H1 (cell line): ENCODE results near the gene CDH18. TPM values are rescaled to one million over a fixed set of nuclear protein-coding genes. Genes with fewer than 3 reads are reported as not detected.

Source experiments
- CTCF ChIA-PET: fragments of 300-600 bp; sonication (Branson Sonifier 250); formaldehyde crosslinking; loops from one replicate; lab custom pipeline; 2021; ENCODE audit not compliant: partially characterized antibody; lab: Charles Lee
- POLR2A ChIA-PET: fragments of 300-600 bp; sonication (Branson Sonifier 250); formaldehyde crosslinking; loops from one replicate; lab custom pipeline; 2021; ENCODE audit warnings: inconsistent platforms; ENCODE audit not compliant: partially characterized antibody; lab: Charles Lee
- DNase-seq, 2 experiments: peaks; one replicate each; pipeline versions ENCODE4 v3.0.0 to v3.0.0-alpha.2; 2010 to 2022; ENCODE audit warnings: low spot score in 2 of 2, low read depth in 1 of 2, mixed read lengths in 1 of 2
- FAIRE-seq: peaks from 2 replicates; lab custom pipeline; 2011; peaks lifted over from hg19 to GRCh38; lab: Jason Lieb, UNC
- H2AFZ ChIP-seq: 2 replicates; pipeline ENCODE4 v1.8.1; 2012; ENCODE audit warnings: low read length, inconsistent platforms
- H2AK5ac ChIP-seq: 2 replicates; pipeline ENCODE4 v1.6.1; 2013; ENCODE audit warnings: low read depth, low read length
- H2BK120ac ChIP-seq: replicated peaks from 2 replicates; pipeline ENCODE3; 2013; ENCODE audit warnings: low read depth, low read length, inconsistent platforms
- H2BK12ac ChIP-seq: 2 replicates; pipeline ENCODE4 v1.6.1; 2013; ENCODE audit warnings: low read depth, low read length
- H2BK15ac ChIP-seq: 2 replicates; pipeline ENCODE4 v1.6.1; 2013; ENCODE audit warnings: low read length
- H2BK20ac ChIP-seq: 2 replicates; pipeline ENCODE4 v1.6.1; 2013; ENCODE audit warnings: low read length
- H2BK5ac ChIP-seq: 2 replicates; pipeline ENCODE4 v1.6.1; 2013; ENCODE audit warnings: low read depth, low read length
- H3K14ac ChIP-seq: 2 replicates; pipeline ENCODE4 v1.6.1; 2013; ENCODE audit warnings: inconsistent platforms; ENCODE audit not compliant: insufficient read length
- H3K18ac ChIP-seq: 2 replicates; pipeline ENCODE4 v1.6.1; 2013; ENCODE audit warnings: low read length; ENCODE audit errors: extremely low read depth
- H3K23ac ChIP-seq: 2 replicates; pipeline ENCODE4 v1.6.1; 2013; ENCODE audit warnings: inconsistent platforms; ENCODE audit not compliant: insufficient read length
- H3K23me2 ChIP-seq: 2 replicates; pipeline ENCODE4 v1.6.1; 2013; ENCODE audit warnings: low read depth, low read length
- H3K27ac ChIP-seq: 2 replicates; pipeline ENCODE4 v1.6.1; 2011; ENCODE audit warnings: low read depth, low read length, inconsistent platforms
- H3K27me3 ChIP-seq, 4 experiments: replicated peaks in 1 of 4; 1 replicate in 1 of 4; 2 replicates in 3 of 4; pipeline versions ENCODE4 v1.6.1 to v1.8.1; 2011 to 2013; ENCODE audit warnings: low read length in 3 of 4, mild to moderate bottlenecking in 3 of 4, inconsistent platforms in 2 of 4, mixed read lengths in 2 of 4, moderate library complexity in 1 of 4; ENCODE audit not compliant: control insufficient read depth in 3 of 4, insufficient read depth in 3 of 4; ENCODE audit errors: extremely low read depth in 1 of 4
- H3K36me3 ChIP-seq, 4 experiments: 2 replicates each; pipeline versions ENCODE4 v1.6.1 to v1.8.1; 2011 to 2013; ENCODE audit warnings: mild to moderate bottlenecking in 4 of 4, low read length in 3 of 4, moderate library complexity in 2 of 4, control low read depth in 1 of 4, inconsistent platforms in 1 of 4; ENCODE audit not compliant: insufficient read depth in 4 of 4, control insufficient read depth in 2 of 4
- H3K4ac ChIP-seq: replicated peaks from 2 replicates; pipeline ENCODE3; 2013; ENCODE audit warnings: low read length, low read depth, mixed read lengths, inconsistent platforms; ENCODE audit not compliant: insufficient read length
- H3K4me1 ChIP-seq, 4 experiments: replicated peaks in 1 of 4; 1 replicate in 1 of 4; 2 replicates in 3 of 4; pipeline versions ENCODE4 v1.6.1 to v1.8.1; 2011 to 2013; ENCODE audit warnings: low read length in 3 of 4, inconsistent platforms in 2 of 4, mixed read lengths in 1 of 4; ENCODE audit not compliant: insufficient read depth in 4 of 4, control insufficient read depth in 3 of 4
- H3K4me2 ChIP-seq, 2 experiments: 2 replicates each; pipeline versions ENCODE4 v1.6.1 to v1.8.1; 2011 to 2013; ENCODE audit warnings: low read depth in 2 of 2, low read length in 2 of 2, control low read depth in 1 of 2, inconsistent platforms in 1 of 2, mild to moderate bottlenecking in 1 of 2; ENCODE audit not compliant: insufficient read depth in 1 of 2
- H3K4me3 ChIP-seq, 4 experiments: fragments of 200-600, 300-600 bp in 1 of 4; sonication (generic), shearing (Covaris generic), sonication (Bioruptor Twin) in 1 of 4; 2 replicates each; pipeline versions ENCODE4 v1.5.1 to v1.8.1; 2011 to 2016; ENCODE audit warnings: low read length in 4 of 4, low read depth in 3 of 4, control low read depth in 2 of 4, inconsistent platforms in 2 of 4, mild to moderate bottlenecking in 2 of 4, mixed read lengths in 1 of 4, moderate library complexity in 1 of 4; ENCODE audit not compliant: insufficient read depth in 2 of 4; ENCODE audit errors: extremely low read depth in 1 of 4
- H3K56ac ChIP-seq: replicated peaks from 2 replicates; pipeline ENCODE3; 2013; ENCODE audit warnings: low read depth, mild to moderate bottlenecking, mixed read lengths, low read length, inconsistent platforms; ENCODE audit not compliant: insufficient read length
- H3K79me1 ChIP-seq: 2 replicates; pipeline ENCODE4 v1.6.1; 2013; ENCODE audit warnings: low read depth, low read length, control low read depth
- H3K79me2 ChIP-seq, 2 experiments: 2 replicates each; pipeline versions ENCODE4 v1.6.1 to v1.8.1; 2012 to 2013; ENCODE audit warnings: low read length in 2 of 2, mild to moderate bottlenecking in 2 of 2, inconsistent platforms in 1 of 2; ENCODE audit not compliant: insufficient read depth in 2 of 2, control insufficient read depth in 1 of 2
- H3K9ac ChIP-seq, 4 experiments: replicated peaks in 1 of 4; 1 replicate in 1 of 4; 2 replicates in 3 of 4; pipeline versions ENCODE4 v1.6.1 to v1.8.1; 2011 to 2013; ENCODE audit warnings: low read depth in 3 of 4, low read length in 3 of 4, control low read depth in 2 of 4, mild to moderate bottlenecking in 2 of 4, moderate library complexity in 2 of 4, inconsistent platforms in 1 of 4; ENCODE audit errors: extremely low read depth in 1 of 4
- H3K9me3 ChIP-seq, 2 experiments: 2 replicates each; pipeline versions ENCODE4 v1.6.1 to v1.8.1; 2012 to 2013; ENCODE audit warnings: mild to moderate bottlenecking in 2 of 2, moderate library complexity in 2 of 2, control low read depth in 1 of 2, inconsistent platforms in 1 of 2, low read depth in 1 of 2, low read length in 1 of 2, mixed read lengths in 1 of 2; ENCODE audit not compliant: insufficient read depth in 2 of 2
- H4K20me1 ChIP-seq, 2 experiments: replicated peaks in 1 of 2; 2 replicates each; pipeline versions ENCODE3 to v1.8.1; 2011 to 2013; ENCODE audit warnings: inconsistent platforms in 2 of 2, low read length in 2 of 2, mild to moderate bottlenecking in 1 of 2; ENCODE audit not compliant: insufficient read depth in 2 of 2, control insufficient read depth in 1 of 2
- H4K5ac ChIP-seq: 2 replicates; pipeline ENCODE4 v1.6.1; 2013; ENCODE audit warnings: low read length, low read depth, mixed read lengths, inconsistent platforms; ENCODE audit not compliant: insufficient read length
- H4K8ac ChIP-seq: 2 replicates; pipeline ENCODE4 v1.8.0; 2013; ENCODE audit warnings: mild to moderate bottlenecking, moderate library complexity, low read length, inconsistent platforms; ENCODE audit not compliant: insufficient read depth; ENCODE audit errors: extremely low read depth
- H4K91ac ChIP-seq: replicated peaks from 2 replicates; pipeline ENCODE3; 2013; ENCODE audit warnings: low read length, mixed read lengths, inconsistent platforms; ENCODE audit not compliant: insufficient read length
- CREB1 ChIP-seq: IDR thresholded peaks from 2 replicates; pipeline ENCODE4 v1.6.1; 2012; ENCODE audit warnings: inconsistent platforms
- WGBS, 2 experiments: shearing (Covaris generic) in 1 of 2; methylation state at CpG; one replicate each; pipeline versions ENCODE4 v1.1.6 to v1.1.7; 2013 to 2015; ENCODE audit warnings: low lambda C conversion rate in 2 of 2, mixed read lengths in 2 of 2, inconsistent platforms in 1 of 2, low coverage in 1 of 2, missing lambda C conversion rate in 1 of 2; ENCODE audit not compliant: insufficient replicate concordance in 2 of 2, insufficient coverage in 1 of 2, insufficient read length in 1 of 2; ENCODE audit errors: extremely low coverage in 1 of 2, missing lambda C conversion rate in 1 of 2; 5-methylcytosine and 5-hydroxymethylcytosine counted together
- polyA plus RNA-seq, 7 experiments: library from polyadenylated mRNA; depleted of rRNA in 3 of 7; stranded (reverse) in 5 of 7; unstranded in 2 of 7; fragments of >200 nt in 5 of 7; fragments of 200-250 nt in 2 of 7; gene quantifications; 1 replicate in 5 of 7; 2 replicates in 1 of 7; 4 replicates in 1 of 7; pipeline versions ENCODE4 v1.2.1 to v1.2.3, GENCODE V29; 2011 to 2013; ENCODE audit warnings: missing spikeins in 2 of 7, mixed read lengths in 2 of 7
- total RNA-seq: library from RNA; stranded (reverse); fragmentation: NEBNext Ultra II Directional; extraction: Animal tissue kit (Norgen Biotek cat#: 25700); gene quantifications from 2 replicates; pipeline ENCODE4 v1.2.1, GENCODE V29; 2021

CDH18 gene
- total and polyA plus RNA-seq, 2 of the 8 experiments (the other 6 are each of a cell fraction or from before 2014, with no cell fraction given): 0.30 to 0.32 TPM

DNA sequence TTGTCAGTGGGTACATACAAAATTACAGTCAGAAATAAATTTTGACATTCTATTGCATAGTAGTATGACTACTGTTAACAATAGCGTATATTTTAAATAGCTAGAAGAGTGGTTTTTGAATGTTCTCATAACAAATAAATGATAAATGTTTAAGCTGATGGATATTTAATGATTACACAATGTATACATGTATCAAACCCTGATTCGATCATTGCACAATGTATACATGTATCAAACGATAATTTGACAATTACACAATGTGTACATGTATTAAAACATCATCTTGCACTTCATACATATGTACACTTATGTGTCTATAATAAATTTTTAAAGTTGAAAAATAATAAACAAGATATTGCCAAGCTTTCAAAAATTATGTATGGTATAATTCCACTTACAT, 87.7 kb downstream of the CDH18 start:
- FAIRE-seq: no peak
- no peaks in the 10 kb centered on the region for H3K9me3 ChIP-seq
- POLR2A ChIA-PET: no interaction called here

More for the DNA sequence above, 87.7 kb downstream of the CDH18 start:
- Histone ChIP-seq H3K79me2 (no peaks in the 10 kb centered on the region), H3K14ac (no peak overlapping the region), H2BK5ac (no peak overlapping the region), H2BK12ac (no peak overlapping the region), H3K4me3 (no peak overlapping the region), H3K4me2 (no peak overlapping the region), H3K9ac (no peak overlapping the region), H3K36me3 (no peaks in the 10 kb centered on the region), H3K27ac (no peak overlapping the region), H2BK20ac (no peak overlapping the region), H2BK15ac (no peak overlapping the region), H3K23ac (no peak overlapping the region), H3K79me1 (no peaks in the 10 kb centered on the region), H2AK5ac (no peak overlapping the region), H3K18ac (no peak overlapping the region), H4K8ac (no peak overlapping the region), H3K27me3 (no peaks in the 10 kb centered on the region), H2AFZ (no peak overlapping the region), H3K23me2 (no peaks in the 10 kb centered on the region), H4K5ac (no peak overlapping the region), H4K20me1 (no peaks in the 10 kb centered on the region), H4K91ac (no peak overlapping the region), H2BK120ac (no peak overlapping the region), H3K56ac (no peak overlapping the region), H3K4me1 (peaks cover 0 to 5% (median 0%) of the 10 kb centered on the region in 4 experiments; a peak in 2 of 7 replicates), H3K4ac (no peak overlapping the region)
- TF ChIP-seq CREB1: no peak
- DNase-seq: no peak
- WGBS, 2 experiments: 90% methylated on average over 3 of the region's 3 CpGs; no CpG with 5 or more reads in 1 of the 2 experiments
- CTCF ChIA-PET: interaction anchor here (0.7 kb wide), 1 partner anchor 12 kb away, joined by 3 read pairs; no protein-coding TSS in a partner anchor
